Body of pancreas (tissue), 4 donors: ENCODE results near the gene JAML. TPM values are rescaled to one million over a fixed set of nuclear protein-coding genes. Genes with fewer than 3 reads are reported as not detected.

Source experiments
- ATAC-seq: fragments of 150-250 bp; one replicate; pipeline ENCODE4 v1.9.1; 2016
- DNase-seq, 4 donors: peaks; one replicate each; pipeline ENCODE4 v3.0.0-alpha.2; 2019
- H3K27ac ChIP-seq, 4 donors: fragments of 200-600 bp; sonication (generic); 1 replicate in 3 of 4; 2 replicates in 1 of 4; pipeline versions ENCODE4 v1.5.1 to v1.6.1; 2016 to 2019; ENCODE audit warnings: mild to moderate bottlenecking in 1 of 4, mixed read lengths in 1 of 4, moderate library complexity in 1 of 4
- H3K27me3 ChIP-seq, 2 donors: fragments of 200-600 bp; sonication (generic); one replicate each; pipeline ENCODE4 v1.6.0; 2016; ENCODE audit warnings: mild to moderate bottlenecking in 1 of 2
- H3K36me3 ChIP-seq, 2 donors: fragments of 200-600 bp; sonication (generic); replicated peaks in 1 of 2; 2 replicates each; pipeline ENCODE4 v1.5.1; 2016; ENCODE audit warnings: low read depth in 2 of 2; ENCODE audit not compliant: insufficient read depth in 1 of 2
- H3K4me1 ChIP-seq: fragments of 200-600 bp; sonication (generic); one replicate; pipeline ENCODE4 v1.6.0; 2016
- H3K4me3 ChIP-seq, 2 donors: fragments of 200-600 bp; sonication (generic); 1 replicate in 1 of 2; 2 replicates in 1 of 2; pipeline ENCODE4 v1.5.1; 2016 to 2019
- H3K9me3 ChIP-seq, 3 donors: fragments of 200-600 bp; sonication (generic); 1 replicate in 2 of 3; 2 replicates in 1 of 3; pipeline ENCODE4 v1.5.1; 2016
- POLR2A ChIP-seq, 3 donors: fragments of 450-650 bp; IDR thresholded peaks; one replicate each; pipeline ENCODE4 v1.6.1; 2016; ENCODE audit warnings: antibody characterized with exemption in 3 of 3, mild to moderate bottlenecking in 2 of 3
- WGBS, 2 donors: methylation state at CpG; one replicate each; pipeline ENCODE4 v1.1.5; 2017; 5-methylcytosine and 5-hydroxymethylcytosine counted together
- intact Hi-C: fragments of 100-400 bp; cut with DNase I; formaldehyde crosslinking; loops from one replicate; pipeline ENCODE4 v1.15.1; 2023
- total RNA-seq, 2 donors: library from RNA; depleted of rRNA; stranded (reverse); fragments of >200 nt; gene quantifications; one replicate each; pipeline ENCODE4 v1.1.0, GENCODE V29; 2016
- TF ChIP-seq, protein P1 (sequence below), 7 experiments: fragments of 450-650 bp in 4 of 7; fragments of 200-600 bp in 3 of 7; sonication (generic) in 3 of 7; IDR thresholded peaks; one replicate each; pipeline ENCODE4 v1.5.1; 2016 to 2019; ENCODE audit warnings: antibody characterized with exemption in 7 of 7

JAML gene
- 1 to 10 TPM in 1 of 2 donors, under 1 TPM in 1; 0.99 to 4.9 TPM for total RNA-seq

DNA sequence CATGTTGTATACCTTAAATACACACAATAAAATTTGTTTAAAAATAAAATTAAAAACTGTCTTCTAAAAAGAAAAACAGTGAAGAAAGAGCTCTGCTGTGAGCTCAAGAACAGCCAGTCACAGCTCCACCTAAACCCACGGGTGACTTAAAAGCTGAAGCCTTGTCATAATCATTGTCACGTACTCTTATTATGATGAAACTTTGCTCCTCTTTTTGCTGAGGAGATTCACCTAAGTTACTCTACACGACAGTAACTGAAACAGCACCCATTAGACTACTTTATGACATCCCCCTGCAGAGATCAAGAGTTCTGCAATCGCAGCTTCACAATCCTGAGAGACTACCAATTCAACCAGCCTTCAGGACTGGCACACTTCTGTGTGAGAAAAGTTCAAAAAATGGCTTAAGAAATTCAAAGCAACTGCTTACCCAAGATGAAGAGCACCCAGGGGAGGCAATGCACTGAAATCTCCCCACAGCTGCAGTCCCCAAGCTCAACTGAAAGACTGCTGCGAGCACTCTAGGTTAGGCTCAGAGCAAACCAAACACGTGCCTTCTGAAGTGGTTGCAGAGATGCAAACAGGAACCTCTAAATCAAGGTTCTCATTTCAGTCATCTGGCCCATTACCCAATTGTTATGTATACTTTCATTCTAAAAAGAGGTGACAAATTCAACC, at the start of gene JAML:
TSS of gene JAML (minus strand) at position 501 of the 678 bp plus-strand sequence. CDS start 10,145 bp downstream, outside the sequence.
- 64 to 75% methylated on average over 6 of the region's 6 CpGs for WGBS, 2 donors
- DNase-seq (peak in 1 of 4 donors; percentile 38), ATAC-seq (no peak)
- H3K4me1 ChIP-seq = no peaks in the 10 kb centered on the region
- peak in 1 of 3 donors; percentile 31 for TF ChIP-seq POLR2A (IDR thresholded peaks at IDR 0.05)
- TF ChIP-seq, protein P1, sequence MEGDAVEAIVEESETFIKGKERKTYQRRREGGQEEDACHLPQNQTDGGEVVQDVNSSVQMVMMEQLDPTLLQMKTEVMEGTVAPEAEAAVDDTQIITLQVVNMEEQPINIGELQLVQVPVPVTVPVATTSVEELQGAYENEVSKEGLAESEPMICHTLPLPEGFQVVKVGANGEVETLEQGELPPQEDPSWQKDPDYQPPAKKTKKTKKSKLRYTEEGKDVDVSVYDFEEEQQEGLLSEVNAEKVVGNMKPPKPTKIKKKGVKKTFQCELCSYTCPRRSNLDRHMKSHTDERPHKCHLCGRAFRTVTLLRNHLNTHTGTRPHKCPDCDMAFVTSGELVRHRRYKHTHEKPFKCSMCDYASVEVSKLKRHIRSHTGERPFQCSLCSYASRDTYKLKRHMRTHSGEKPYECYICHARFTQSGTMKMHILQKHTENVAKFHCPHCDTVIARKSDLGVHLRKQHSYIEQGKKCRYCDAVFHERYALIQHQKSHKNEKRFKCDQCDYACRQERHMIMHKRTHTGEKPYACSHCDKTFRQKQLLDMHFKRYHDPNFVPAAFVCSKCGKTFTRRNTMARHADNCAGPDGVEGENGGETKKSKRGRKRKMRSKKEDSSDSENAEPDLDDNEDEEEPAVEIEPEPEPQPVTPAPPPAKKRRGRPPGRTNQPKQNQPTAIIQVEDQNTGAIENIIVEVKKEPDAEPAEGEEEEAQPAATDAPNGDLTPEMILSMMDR (IDR thresholded peaks at IDR 0.05) = no peak
- H3K36me3 ChIP-seq = no peaks in the 10 kb centered on the region
- H3K9me3 ChIP-seq = no peaks in the 10 kb centered on the region
- H3K4me3 ChIP-seq = no peak within 1 kb of the TSS
- no peak within 1 kb of the TSS for H3K27ac ChIP-seq
- intact Hi-C loops = no loop called here
- H3K27me3 ChIP-seq = no peaks in the 10 kb centered on the region

DNA sequence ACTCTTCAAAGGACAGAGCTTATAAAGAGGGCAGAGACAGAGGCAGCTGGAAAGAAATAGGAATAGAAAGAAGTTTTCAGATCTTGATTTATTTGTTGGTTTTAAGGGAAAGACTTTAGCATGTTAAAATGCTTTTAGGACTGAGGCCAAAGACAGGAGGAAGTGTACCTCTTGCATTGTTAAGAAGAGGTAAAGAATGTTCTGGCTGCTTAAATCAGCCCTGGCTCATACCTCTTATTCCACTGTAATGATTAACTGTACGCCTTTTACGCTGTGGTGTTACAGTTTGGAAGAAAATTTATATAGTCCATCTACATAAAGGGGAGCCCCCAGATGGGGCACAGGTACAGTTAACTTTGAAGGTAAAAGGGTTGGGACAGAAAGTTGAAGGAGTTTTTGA, 49.4 kb upstream of the JAML start:
- 20 to 40% methylated on average over 2 of the region's 2 CpGs for WGBS, 2 donors
- peak overlapping the region in 1 of 4 donors; percentile 9 for H3K27ac ChIP-seq
- intact Hi-C loops = no loop called here
- DNase-seq = no peak
- TF ChIP-seq, protein P1 (IDR thresholded peaks at IDR 0.05) = no peak
- no peak for TF ChIP-seq POLR2A (IDR thresholded peaks at IDR 0.05)
- H3K27me3 ChIP-seq = no peaks in the 10 kb centered on the region
- no peak overlapping the region for H3K4me3 ChIP-seq
- H3K36me3 ChIP-seq = no peaks in the 10 kb centered on the region
- ATAC-seq = peak; percentile 67
- H3K9me3 ChIP-seq = no peaks in the 10 kb centered on the region
- peaks cover 12% of the 10 kb centered on the region for H3K4me1 ChIP-seq

GRCh38 chr11:118272001-118272400, 47.2 kb upstream of the JAML start:
- 45 to 46% methylated on average over 2 of the region's 2 CpGs for WGBS, 2 donors
- intact Hi-C loops = no loop called here
- H3K36me3 ChIP-seq = no peaks in the 10 kb centered on the region
- TF ChIP-seq, protein P1 (IDR thresholded peaks at IDR 0.05) = no peak
- TF ChIP-seq POLR2A (IDR thresholded peaks at IDR 0.05) = no peak
- H3K4me1 ChIP-seq = peaks cover 12% of the 10 kb centered on the region
- DNase-seq (no peak), ATAC-seq (no peak)
- H3K27ac ChIP-seq = no peak overlapping the region
- H3K9me3 ChIP-seq = no peaks in the 10 kb centered on the region
- no peak overlapping the region for H3K4me3 ChIP-seq
- H3K27me3 ChIP-seq = no peaks in the 10 kb centered on the region

- ATAC-seq (no peak), DNase-seq (no peak)
- TF ChIP-seq, protein P1 (IDR thresholded peaks at IDR 0.05) = no peak
- TF ChIP-seq POLR2A (IDR thresholded peaks at IDR 0.05) = no peak
- Histone ChIP-seq H3K4me3 (no peak overlapping the region), H3K27me3 (no peaks in the 10 kb centered on the region), H3K36me3 (no peaks in the 10 kb centered on the region), H3K27ac (no peak overlapping the region), H3K9me3 (no peaks in the 10 kb centered on the region), H3K4me1 (peaks cover 27% of the 10 kb centered on the region)
- intact Hi-C loops = no loop called here
- 70 to 73% methylated on average over 4 of the region's 4 CpGs for WGBS, 2 donors
These were observed 42.7 kb upstream of the JAML start for GRCh38 chr11:118267486-118267885.

DNA sequence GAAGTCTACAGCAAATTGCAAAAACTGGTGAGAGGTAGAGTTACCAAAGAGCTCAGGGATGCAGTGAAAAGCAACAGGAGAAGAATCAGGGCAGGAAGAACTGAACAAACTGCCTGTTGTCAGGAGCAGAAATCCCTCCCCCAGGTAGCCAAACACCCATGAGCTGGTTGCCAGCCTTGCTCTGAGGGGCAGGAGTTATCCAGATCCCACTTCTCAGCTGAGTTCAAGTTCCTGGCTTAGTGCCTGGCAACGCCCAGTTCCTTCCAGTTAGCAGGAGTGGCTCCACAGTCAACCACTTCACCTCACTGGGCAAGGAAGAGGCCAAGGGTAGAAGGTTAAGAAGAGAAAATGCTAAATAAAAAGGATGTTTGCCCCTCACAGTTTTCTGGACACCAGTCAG, 41.1 kb upstream of the JAML start:
- no peaks in the 10 kb centered on the region for H3K9me3 ChIP-seq
- intact Hi-C loops = no loop called here
- ATAC-seq (no peak), DNase-seq (peak in 2 of 4 donors; percentile 16 to 28)
- 64 to 75% methylated on average over 1 of the region's 1 CpG for WGBS, 2 donors
- H3K4me3 ChIP-seq = no peak overlapping the region
- TF ChIP-seq, protein P1 (IDR thresholded peaks at IDR 0.05) = no peak
- no peak for TF ChIP-seq POLR2A (IDR thresholded peaks at IDR 0.05)
- H3K27me3 ChIP-seq = no peaks in the 10 kb centered on the region
- H3K36me3 ChIP-seq = no peaks in the 10 kb centered on the region
- H3K27ac ChIP-seq = peak overlapping the region in 2 of 4 donors; percentile 1 to 91
- peaks cover 32% of the 10 kb centered on the region for H3K4me1 ChIP-seq
